K562 (cell line): ENCODE measurements around the gene ACBD5. TPM values are rescaled to one million over a fixed set of nuclear protein-coding genes. Genes with fewer than 3 reads are reported as not detected.
A peak's percentile ranks its signal among the peaks of the same experiment; 100 is the strongest.

Source experiments
- CUX1 ChIP-seq: fragments of 200-800 bp; sonication (Bioruptor generic); IDR thresholded peaks from 2 replicates; pipeline ENCODE4 v1.6.1; 2016; ENCODE audit warnings: missing genetic modification characterization, missing compliant biosample characterization
- HDAC1 ChIP-seq, 2 experiments: fragments of 450-650 bp; IDR thresholded peaks; 2 replicates each; pipeline ENCODE4 v1.6.1; 2016 to 2017; ENCODE audit warnings: inconsistent platforms in 1 of 2, mild to moderate bottlenecking in 1 of 2, moderate library complexity in 1 of 2
- HEY1 ChIP-seq: fragments of 250-450 bp; sonication (Bioruptor Pico); IDR thresholded peaks from 2 replicates; pipeline ENCODE4 v1.5.0; 2020; ENCODE audit warnings: mild to moderate bottlenecking, moderate library complexity, borderline replicate concordance
- MAFF ChIP-seq: IDR thresholded peaks from 2 replicates; pipeline ENCODE4 v1.6.1; 2012; ENCODE audit warnings: low read length, improper control_type of control experiment
- PHF8 ChIP-seq: fragments of 200-600 bp; sonication (generic); IDR thresholded peaks from 2 replicates; pipeline ENCODE4 v1.6.1; 2012; ENCODE audit warnings: mixed run types, mild to moderate bottlenecking, inconsistent platforms, low read length, moderate library complexity, borderline replicate concordance
- RUNX1 ChIP-seq: sonication (generic); IDR thresholded peaks from 2 replicates; pipeline ENCODE4 v1.6.1; 2016; ENCODE audit warnings: antibody characterized with exemption, low read depth
- SRF ChIP-seq, 2 experiments: fragments of 250-450, 450-650 bp in 1 of 2; sonication (Bioruptor Pico) in 1 of 2; sonication (generic) in 1 of 2; formaldehyde crosslinking; IDR thresholded peaks; 2 replicates each; pipeline versions ENCODE4 v1.5.0 to v1.5.1; 2020 to 2022; ENCODE audit warnings: mild to moderate bottlenecking in 1 of 2, missing genetic modification reagents in 1 of 2
- TCF15 ChIP-seq: fragments of 250-450 bp; sonication (Bioruptor Pico); IDR thresholded peaks from 2 replicates; pipeline ENCODE4 v1.8.0; 2022; ENCODE audit warnings: moderate library complexity, mild to moderate bottlenecking, inconsistent platforms
- USF1 ChIP-seq: sonication (generic); formaldehyde crosslinking; IDR thresholded peaks from 2 replicates; pipeline ENCODE4 v1.9.0; 2022; ENCODE audit warnings: mild to moderate bottlenecking, missing genetic modification reagents
- ZFP91 ChIP-seq: sonication (generic); formaldehyde crosslinking; IDR thresholded peaks from 2 replicates; pipeline ENCODE4 v1.8.0; 2022; ENCODE audit warnings: mild to moderate bottlenecking, missing genetic modification reagents
- ZHX1 ChIP-seq: fragments of 150-350 bp; conservative IDR thresholded peaks from 2 replicates; pipeline ENCODE4 v1.6.1; 2014; ENCODE audit warnings: low read length
- ZNF395 ChIP-seq: fragments of 200-800 bp; sonication (Bioruptor generic); IDR thresholded peaks from 2 replicates; pipeline ENCODE4 v1.6.1; 2017; ENCODE audit warnings: missing genetic modification characterization, missing compliant biosample characterization
- polyA plus RNA-seq, 8 experiments: library from polyadenylated mRNA; depleted of rRNA in 4 of 8; stranded (reverse) in 5 of 8; unstranded in 3 of 8; fragments of >200 nt; fragmentation: Nextera tagmentation in 2 of 8; fragmentation: Illumina TruSeq in 1 of 8; extraction: Ambion mirVana in 2 of 8; extraction: Trizol in 1 of 8; gene quantifications; 2 replicates each; pipeline versions ENCODE4 v1.2.1 to v1.2.3, GENCODE V29; 2011 to 2014; ENCODE audit warnings: inconsistent platforms in 1 of 8, missing spikeins in 1 of 8
- total RNA-seq, 7 experiments: library from RNA; depleted of rRNA in 6 of 7; stranded (reverse); fragments of >200 nt in 6 of 7; fragmentation: Illumina TruSeq in 2 of 7; extraction: Trizol in 2 of 7; gene quantifications; 2 replicates each; pipeline versions ENCODE4 v1.2.1 to v1.2.3, GENCODE V29; 2011 to 2021; ENCODE audit warnings: low replicate concordance in 1 of 7

ACBD5 gene
- total and polyA plus RNA-seq, 9 of the 15 experiments (the other 6 are each of a cell fraction or from before 2014, with no cell fraction given) = 1.5 to 10.3 (median 7.8) TPM

- TF ChIP-seq ZFP91 (CRISPR knock-in tag) (no peak), ZHX1 (no peak), HEY1 (CRISPR knock-in tag) (no peak), PHF8 (peak; percentile 89), USF1 (CRISPR knock-in tag) (no peak), CUX1 (CRISPR knock-in tag) (no peak), HDAC1 (IDR thresholded peaks at IDR 0.05) (0 out of 4 replicates have a peak, but pooled peaks of 1 of the 2 experiments have one; percentile 17), ZNF395 (CRISPR knock-in tag) (peak; percentile 1; the same call in 1 of the 2 replicates), MAFF (no peak), SRF (CRISPR knock-in tag; IDR thresholded peaks at IDR 0.05) (no peak), TCF15 (no peak), RUNX1 (no peak)
Observed at GRCh38 chr10:27252267-27253000, 11.8 kb upstream of the ACBD5 start (continued).
